Measurements from ENCODE around the gene ACY1.

DNA sequence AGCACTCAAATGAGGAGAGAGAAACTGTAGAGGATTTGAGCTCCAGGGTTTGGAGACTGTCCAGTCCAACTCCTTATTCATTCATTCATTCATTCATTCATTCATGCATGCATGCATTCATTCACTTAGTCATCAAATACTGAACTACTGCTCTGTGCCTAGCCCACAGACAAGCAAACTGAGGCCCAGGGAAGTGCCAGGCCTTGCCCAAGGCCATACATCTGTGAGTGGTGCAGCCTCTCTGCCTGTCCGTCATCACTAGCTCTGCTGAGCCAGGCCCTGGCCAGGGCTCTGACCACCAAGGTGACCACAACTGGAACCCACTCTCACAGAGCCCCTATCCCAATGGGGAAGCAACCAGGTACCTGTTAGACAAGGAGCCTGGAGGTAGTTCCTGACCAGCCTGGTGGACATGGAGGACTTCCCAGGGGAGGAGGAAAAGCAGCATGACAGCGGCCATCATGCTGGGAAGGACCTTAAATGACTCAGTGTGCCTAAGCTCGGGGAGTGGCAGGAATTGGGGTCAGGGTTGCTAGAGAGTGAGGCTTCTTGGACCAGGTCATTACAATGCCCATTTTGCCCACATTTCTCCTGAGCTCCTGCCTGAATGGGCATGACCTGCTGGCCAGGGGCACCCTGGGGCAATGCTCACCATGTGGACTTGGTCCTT is 39.9 kb downstream of the ACY1 start:
- TF ChIP-seq, protein P1, sequence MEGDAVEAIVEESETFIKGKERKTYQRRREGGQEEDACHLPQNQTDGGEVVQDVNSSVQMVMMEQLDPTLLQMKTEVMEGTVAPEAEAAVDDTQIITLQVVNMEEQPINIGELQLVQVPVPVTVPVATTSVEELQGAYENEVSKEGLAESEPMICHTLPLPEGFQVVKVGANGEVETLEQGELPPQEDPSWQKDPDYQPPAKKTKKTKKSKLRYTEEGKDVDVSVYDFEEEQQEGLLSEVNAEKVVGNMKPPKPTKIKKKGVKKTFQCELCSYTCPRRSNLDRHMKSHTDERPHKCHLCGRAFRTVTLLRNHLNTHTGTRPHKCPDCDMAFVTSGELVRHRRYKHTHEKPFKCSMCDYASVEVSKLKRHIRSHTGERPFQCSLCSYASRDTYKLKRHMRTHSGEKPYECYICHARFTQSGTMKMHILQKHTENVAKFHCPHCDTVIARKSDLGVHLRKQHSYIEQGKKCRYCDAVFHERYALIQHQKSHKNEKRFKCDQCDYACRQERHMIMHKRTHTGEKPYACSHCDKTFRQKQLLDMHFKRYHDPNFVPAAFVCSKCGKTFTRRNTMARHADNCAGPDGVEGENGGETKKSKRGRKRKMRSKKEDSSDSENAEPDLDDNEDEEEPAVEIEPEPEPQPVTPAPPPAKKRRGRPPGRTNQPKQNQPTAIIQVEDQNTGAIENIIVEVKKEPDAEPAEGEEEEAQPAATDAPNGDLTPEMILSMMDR (IDR thresholded peaks at IDR 0.05) = no peak
- no peak for TF ChIP-seq POLR2A (IDR thresholded peaks at IDR 0.05)
